ENCODE results near the gene TMEM8B. TPM values are rescaled to one million over a fixed set of nuclear protein-coding genes. Genes with fewer than 3 reads are reported as not detected.

The TMEM8B gene
- total and polyA plus RNA-seq, 10 donors = 2.9 to 9.8 (median 6.2) TPM

- no peak for DNase-seq
- Histone ChIP-seq H3K4me3 (no peak overlapping the region), H3K27ac (no peak overlapping the region), H3K36me3 (no peaks in the 10 kb centered on the region), H3K27me3 (replicated peaks in 1 of 7) (peaks cover 0 to 48% (median 0%) of the 10 kb centered on the region in 7 donors), H3K4me1 (peaks cover 0 to 11% (median 0%) of the 10 kb centered on the region in 6 donors), H3K9me3 (no peaks in the 10 kb centered on the region)
- WGBS, 5 donors = 69 to 78% (median 73%) methylated on average over 12 of the region's 12 CpGs
- TF ChIP-seq POLR2A (IDR thresholded peaks at IDR 0.05) (no peak), CTCF (IDR thresholded peaks at IDR 0.05 in 8 of 11, conservative IDR thresholded peaks at IDR 0.05 in 3 of 11) (no peak), POLR2AphosphoS5 (IDR thresholded peaks at IDR 0.05) (no peak)
- intact Hi-C loops (cut with DNase I; ENCODE audit: low total_unique reads) = no loop called here
These were observed 32.3 kb downstream of the TMEM8B start for GRCh38 chr9:35861161-35861897.

- Histone ChIP-seq H3K9me3 (no peaks in the 10 kb centered on the region), H3K27ac (no peak overlapping the region), H3K27me3 (replicated peaks in 1 of 7) (peaks cover 0 to 48% (median 0%) of the 10 kb centered on the region in 7 donors), H3K36me3 (no peaks in the 10 kb centered on the region), H3K4me3 (no peak overlapping the region), H3K4me1 (peaks cover 0 to 11% (median 0%) of the 10 kb centered on the region in 6 donors)
- 85 to 93% (median 92%) methylated on average over 4 of the region's 4 CpGs for WGBS, 5 donors
- no peak for DNase-seq
- intact Hi-C loops (cut with DNase I; ENCODE audit: low total_unique reads) = no loop called here
- no peak for TF ChIP-seq POLR2A (IDR thresholded peaks at IDR 0.05)
- TF ChIP-seq CTCF (IDR thresholded peaks at IDR 0.05 in 8 of 11, conservative IDR thresholded peaks at IDR 0.05 in 3 of 11) = no peak
These were observed 33.3 kb downstream of the TMEM8B start for GRCh38 chr9:35862328-35862727.

GRCh38 chr9:35863583-35863982 is 34.6 kb downstream of the TMEM8B start:
- peaks cover 0 to 48% (median 0%) of the 10 kb centered on the region in 7 donors for H3K27me3 ChIP-seq (replicated peaks in 1 of 7)
- no peak overlapping the region for H3K4me3 ChIP-seq
- TF ChIP-seq CTCF (IDR thresholded peaks at IDR 0.05 in 8 of 11, conservative IDR thresholded peaks at IDR 0.05 in 3 of 11) = no peak
- no peak for TF ChIP-seq POLR2AphosphoS5 (IDR thresholded peaks at IDR 0.05)
- TF ChIP-seq POLR2A (IDR thresholded peaks at IDR 0.05) = no peak
- 71 to 85% (median 73%) methylated on average over 8 of the region's 8 CpGs for WGBS, 5 donors
- H3K4me1 ChIP-seq = peaks cover 0 to 11% (median 0%) of the 10 kb centered on the region in 6 donors
- H3K9me3 ChIP-seq = no peaks in the 10 kb centered on the region
- intact Hi-C loops (cut with DNase I; ENCODE audit: low total_unique reads) = no loop called here
- DNase-seq = no peak
- H3K36me3 ChIP-seq = no peaks in the 10 kb centered on the region
- no peak overlapping the region for H3K27ac ChIP-seq

- Histone ChIP-seq H3K27ac (no peak overlapping the region), H3K27me3 (replicated peaks in 1 of 7) (peaks cover 0 to 44% (median 0%) of the 10 kb centered on the region in 7 donors), H3K36me3 (no peaks in the 10 kb centered on the region), H3K9me3 (no peaks in the 10 kb centered on the region), H3K4me1 (peaks cover 0 to 4% (median 0%) of the 10 kb centered on the region in 6 donors), H3K4me3 (no peak overlapping the region)
- TF ChIP-seq POLR2AphosphoS5 (IDR thresholded peaks at IDR 0.05) = no peak
- no peak for TF ChIP-seq CTCF (IDR thresholded peaks at IDR 0.05 in 8 of 11, conservative IDR thresholded peaks at IDR 0.05 in 3 of 11)
- TF ChIP-seq POLR2A (IDR thresholded peaks at IDR 0.05) = no peak
- DNase-seq = no peak
- intact Hi-C loops (cut with DNase I; ENCODE audit: low total_unique reads) = no loop called here
- WGBS, 5 donors = 83 to 93% (median 90%) methylated on average over 8 of the region's 8 CpGs
These were observed 35.7 kb downstream of the TMEM8B start for GRCh38 chr9:35864695-35865255.
